A549 (cell line): ENCODE data around the gene MIPOL1. TPM values are rescaled to one million over a fixed set of nuclear protein-coding genes. Genes with fewer than 3 reads are reported as not detected.

ENCODE experiments used
- ATAC-seq, 2 experiments: fragments of 200-7000 bp in 1 of 2; fragments of >200 bp in 1 of 2; cut with Nextera tagmentation in 1 of 2; cut with Tn5 transposase in 1 of 2; 3 replicates each; pipeline versions ENCODE4 v1.8.0 to v1.9.1; 2018 to 2020; ENCODE audit warnings: mild to moderate bottlenecking in 1 of 2, moderate library complexity in 1 of 2
- CTCF ChIA-PET: fragments of 300-600 bp; sonication (Branson Sonifier 250); formaldehyde crosslinking; extraction: SDS; loops from one replicate; lab custom pipeline; 2021; ENCODE audit warnings: antibody characterized with exemption, inconsistent platforms; lab: Yijun Ruan, JAX
- POLR2A ChIA-PET: fragments of 350-600 bp; formaldehyde crosslinking; extraction: SDS; loops from one replicate; lab custom pipeline; 2021; ENCODE audit warnings: antibody characterized with exemption, inconsistent platforms; lab: Yijun Ruan, JAX
- DNase-seq, 2 experiments: peaks; one replicate each; pipeline versions ENCODE4 v3.0.0 to v3.0.0-alpha.2; 2011 to 2016; ENCODE audit warnings: low read depth in 1 of 2, low spot score in 1 of 2
- FAIRE-seq: peaks from 2 replicates; lab custom pipeline; 2011; peaks lifted over from hg19 to GRCh38; lab: Jason Lieb, UNC
- H3K27ac ChIP-seq, 2 experiments: fragments of >200 bp; sonication (Bioruptor Twin); formaldehyde crosslinking; 3 replicates each; pipeline ENCODE4 v1.5.1; 2016 to 2017
- H3K4me1 ChIP-seq: fragments of >200 bp; sonication (Bioruptor Twin); formaldehyde crosslinking; 3 replicates; pipeline ENCODE4 v1.6.1; 2016
- H3K4me2 ChIP-seq: fragments of >200 bp; sonication (Bioruptor Twin); formaldehyde crosslinking; 3 replicates; pipeline ENCODE4 v1.6.1; 2016
- H3K4me3 ChIP-seq: fragments of >200 bp; sonication (Bioruptor Twin); formaldehyde crosslinking; 3 replicates; pipeline ENCODE4 v1.5.1; 2016
- H3K9me3 ChIP-seq: fragments of >200 bp; sonication (Bioruptor Twin); formaldehyde crosslinking; 3 replicates; pipeline ENCODE4 v1.6.1; 2016
- BCL3 ChIP-seq: fragments of >200 bp; sonication (Bioruptor Twin); formaldehyde crosslinking; IDR thresholded peaks from 3 replicates; pipeline ENCODE4 v1.6.1; 2016
- CHD4 ChIP-seq: fragments of 200-600 bp; sonication (generic); IDR thresholded peaks from 2 replicates; pipeline ENCODE4 v1.6.1; 2016; ENCODE audit warnings: antibody characterized with exemption, mild to moderate bottlenecking, borderline replicate concordance
- EHMT2 ChIP-seq: fragments of 200-600 bp; sonication (generic); IDR thresholded peaks from 2 replicates; pipeline ENCODE4 v1.6.1; 2016; ENCODE audit warnings: antibody characterized with exemption, low read depth, mild to moderate bottlenecking, moderate library complexity
- ELK1 ChIP-seq: fragments of 150-350 bp; IDR thresholded peaks from 2 replicates; pipeline ENCODE4 v1.6.1; 2014; ENCODE audit warnings: low read depth, mild to moderate bottlenecking, low read length
- EP300 ChIP-seq, 2 experiments: fragments of >200 bp; sonication (Bioruptor Twin); formaldehyde crosslinking; IDR thresholded peaks; 2 replicates in 1 of 2; 3 replicates in 1 of 2; pipeline ENCODE4 v1.6.1; 2016 to 2017
- FOSB ChIP-seq: fragments of 250-450 bp; sonication (Bioruptor Pico); IDR thresholded peaks from 2 replicates; pipeline ENCODE4 v1.5.0; 2020; ENCODE audit warnings: mild to moderate bottlenecking, moderate library complexity
- FOSL2 ChIP-seq, 2 experiments: fragments of 450-650 bp in 1 of 2; fragments of >200 bp in 1 of 2; sonication (Bioruptor Twin) in 1 of 2; formaldehyde crosslinking; IDR thresholded peaks; 2 replicates each; pipeline versions ENCODE4 v1.5.0 to v1.6.1; 2016 to 2020; ENCODE audit warnings: mild to moderate bottlenecking in 1 of 2, moderate library complexity in 1 of 2
- FOXS1 ChIP-seq: fragments of 250-450 bp; sonication (Bioruptor Pico); IDR thresholded peaks from 2 replicates; pipeline ENCODE4 v1.5.0; 2020; ENCODE audit warnings: mild to moderate bottlenecking, moderate library complexity
- HEYL ChIP-seq: fragments of 250-450 bp; sonication (Bioruptor Pico); IDR thresholded peaks from 2 replicates; pipeline ENCODE4 v1.8.0; 2021; ENCODE audit warnings: mild to moderate bottlenecking, moderate library complexity
- HMGXB4 ChIP-seq: fragments of 250-450 bp; sonication (Bioruptor Pico); IDR thresholded peaks from 2 replicates; pipeline ENCODE4 v1.5.0; 2021; ENCODE audit warnings: mild to moderate bottlenecking, moderate library complexity, borderline replicate concordance
- HOXA7 ChIP-seq: fragments of 250-450 bp; sonication (Bioruptor Pico); IDR thresholded peaks from 2 replicates; pipeline ENCODE4 v1.5.0; 2020; ENCODE audit warnings: mild to moderate bottlenecking, moderate library complexity
- HOXB13 ChIP-seq: fragments of 250-450 bp; sonication (Bioruptor Pico); IDR thresholded peaks from 2 replicates; pipeline ENCODE4 v1.5.0; 2020; ENCODE audit warnings: low read depth, mild to moderate bottlenecking, moderate library complexity
- MAX ChIP-seq: IDR thresholded peaks from 2 replicates; pipeline ENCODE4 v1.6.1; 2012
- NPAS2 ChIP-seq: fragments of 250-450 bp; sonication (Bioruptor Pico); IDR thresholded peaks from 2 replicates; pipeline ENCODE4 v1.8.0; 2022; ENCODE audit warnings: mild to moderate bottlenecking, moderate library complexity, borderline replicate concordance
- PHF8 ChIP-seq: fragments of 200-600 bp; sonication (generic); IDR thresholded peaks from 2 replicates; pipeline ENCODE4 v1.6.1; 2016; ENCODE audit warnings: low read depth, mild to moderate bottlenecking, antibody characterized with exemption, moderate library complexity, borderline replicate concordance
- POLR2A ChIP-seq: IDR thresholded peaks from 2 replicates; pipeline ENCODE4 v1.6.1; 2012; ENCODE audit warnings: mild to moderate bottlenecking, low read length
- POLR2AphosphoS2 ChIP-seq: conservative IDR thresholded peaks from 2 replicates; pipeline ENCODE4 v1.6.1; 2012; ENCODE audit warnings: low read length, improper control_type of control experiment, inconsistent platforms
- RAD21 ChIP-seq, 2 experiments: fragments of >200 bp in 1 of 2; sonication (Bioruptor Twin) in 1 of 2; formaldehyde crosslinking in 1 of 2; IDR thresholded peaks in 1 of 2; conservative IDR thresholded peaks in 1 of 2; 2 replicates in 1 of 2; 3 replicates in 1 of 2; pipeline ENCODE4 v1.6.1; 2012 to 2018; ENCODE audit warnings: inconsistent platforms in 1 of 2
- SMC3 ChIP-seq: fragments of >200 bp; sonication (Bioruptor Twin); formaldehyde crosslinking; IDR thresholded peaks from 3 replicates; pipeline ENCODE4 v1.6.1; 2018; ENCODE audit warnings: inconsistent platforms
- TFCP2L1 ChIP-seq: fragments of 250-450 bp; sonication (Bioruptor Pico); IDR thresholded peaks from 2 replicates; pipeline ENCODE4 v1.5.0; 2021; ENCODE audit warnings: mild to moderate bottlenecking
- ZC3H11A ChIP-seq: fragments of 450-650 bp; IDR thresholded peaks from 2 replicates; pipeline ENCODE4 v1.6.1; 2014; ENCODE audit warnings: antibody characterized with exemption, mild to moderate bottlenecking
- WGBS: methylation state at CpG from one replicate; pipeline ENCODE4 v1.1.6; 2017; ENCODE audit errors: missing lambda C conversion rate; 5-methylcytosine and 5-hydroxymethylcytosine counted together
- polyA plus RNA-seq, 4 experiments: library from polyadenylated mRNA; depleted of rRNA in 3 of 4; stranded (reverse); fragments of >200 nt; fragmentation: RNase III in 1 of 4; extraction: RNeasy Plus Mini Kit Qiagen cat#74134 plus additional on column Dnase treatment in 1 of 4; gene quantifications; 2 replicates in 3 of 4; 3 replicates in 1 of 4; pipeline ENCODE4 v1.2.3, GENCODE V29; 2011 to 2017

Gene MIPOL1
- polyA plus RNA-seq, 2 of the 4 experiments (the other 2 are of a cell fraction) = 5.2 to 13.4 TPM

GRCh38 chr14:37275963-37276362 is 78.2 kb downstream of the MIPOL1 start:
- no peak overlapping the region for H3K4me3 ChIP-seq
- ChIA-PET POLR2A (no interaction called here), CTCF (interaction anchor here (0.7 kb wide), 1 partner anchor 605 kb away, joined by 3 read pairs; no protein-coding TSS in a partner anchor)
- DNase-seq (no peak), FAIRE-seq (no peak), ATAC-seq (no peak)
- H3K9me3 ChIP-seq = no peaks in the 10 kb centered on the region
- H3K4me2 ChIP-seq = no peak overlapping the region
- no peaks in the 10 kb centered on the region for H3K4me1 ChIP-seq
- no peak for TF ChIP-seq EHMT2
- no peak for TF ChIP-seq HOXB13
- no peak for TF ChIP-seq HMGXB4 (CRISPR knock-in tag)
- TF ChIP-seq FOXS1 (CRISPR knock-in tag) = no peak
- no peak for TF ChIP-seq SMC3
- no peak for TF ChIP-seq CHD4
- TF ChIP-seq ELK1 = no peak
- no peak overlapping the region for H3K27ac ChIP-seq

GRCh38 chr14:37278636-37279538 is 81.2 kb downstream of the MIPOL1 start:
- CTCF ChIA-PET = no interaction called here
- POLR2A ChIA-PET = no interaction called here
- WGBS = 84% methylated on average over 5 of the region's 5 CpGs
- no peak for DNase-seq
- TF ChIP-seq EHMT2 (no peak), POLR2A (no peak), FOXS1 (CRISPR knock-in tag) (no peak), BCL3 (no peak), HEYL (CRISPR knock-in tag) (no peak), FOSB (CRISPR knock-in tag) (no peak), NPAS2 (CRISPR knock-in tag) (no peak), CHD4 (no peak), POLR2AphosphoS2 (no peak), HOXA7 (no peak), SMC3 (no peak), RAD21 (conservative IDR thresholded peaks at IDR 0.05 in 1 of 2, IDR thresholded peaks at IDR 0.05 in 1 of 2) (no peak), MAX (no peak), TFCP2L1 (no peak), PHF8 (no peak), ZC3H11A (no peak), EP300 (IDR thresholded peaks at IDR 0.05) (no peak), FOSL2 (IDR thresholded peaks at IDR 0.05) (no peak), FOSL2 (CRISPR knock-in tag; IDR thresholded peaks at IDR 0.05) (no peak)
- Histone ChIP-seq H3K4me3 (no peak overlapping the region), H3K4me1 (no peaks in the 10 kb centered on the region), H3K27ac (no peak overlapping the region), H3K9me3 (no peaks in the 10 kb centered on the region), H3K4me2 (no peak overlapping the region)
- peak; percentile 23 for FAIRE-seq
- ATAC-seq = no peak
